Liver (tissue), 9 donors: ENCODE measurements around the gene PDLIM4. TPM values are rescaled to one million over a fixed set of nuclear protein-coding genes. Genes with fewer than 3 reads are reported as not detected.

ENCODE experiments used
- DNase-seq: peaks from one replicate; pipeline ENCODE4 v3.0.0-alpha.2; 2017; ENCODE audit warnings: low spot score
- H3K27ac ChIP-seq, 2 donors: one replicate each; pipeline ENCODE4 v1.7.0; 2013; ENCODE audit warnings: inconsistent platforms in 2 of 2, low read length in 2 of 2, control low read depth in 1 of 2, low read depth in 1 of 2, mild to moderate bottlenecking in 1 of 2
- H3K27me3 ChIP-seq, 4 donors: one replicate each; pipeline versions ENCODE4 v1.6.1 to v1.7.0; 2013; ENCODE audit warnings: low read length in 3 of 4, inconsistent platforms in 1 of 4, mild to moderate bottlenecking in 1 of 4, moderate library complexity in 1 of 4; ENCODE audit not compliant: control insufficient read depth in 4 of 4, insufficient read depth in 4 of 4
- H3K36me3 ChIP-seq, 4 donors: one replicate each; pipeline versions ENCODE4 v1.6.1 to v1.7.0; 2013; ENCODE audit warnings: low read length in 3 of 4, mild to moderate bottlenecking in 3 of 4, low read depth in 1 of 4, moderate library complexity in 1 of 4; ENCODE audit not compliant: control insufficient read depth in 4 of 4, insufficient read depth in 3 of 4
- H3K4me1 ChIP-seq, 4 donors: one replicate each; pipeline versions ENCODE4 v1.6.1 to v1.7.0; 2013; ENCODE audit warnings: low read length in 3 of 4, mild to moderate bottlenecking in 3 of 4, moderate library complexity in 1 of 4; ENCODE audit not compliant: control insufficient read depth in 4 of 4, insufficient read depth in 4 of 4
- H3K4me3 ChIP-seq, 3 donors: one replicate each; pipeline versions ENCODE4 v1.6.1 to v1.7.0; 2013; ENCODE audit warnings: low read length in 3 of 3, control low read depth in 1 of 3, low read depth in 1 of 3, mild to moderate bottlenecking in 1 of 3
- H3K9ac ChIP-seq, 2 donors: one replicate each; pipeline ENCODE4 v1.7.0; 2013; ENCODE audit warnings: low read length in 2 of 2, mild to moderate bottlenecking in 2 of 2, moderate library complexity in 2 of 2, control low read depth in 1 of 2, low read depth in 1 of 2
- H3K9me3 ChIP-seq, 4 donors: one replicate each; pipeline versions ENCODE4 v1.6.1 to v1.7.0; 2013; ENCODE audit warnings: low read length in 3 of 4; ENCODE audit not compliant: control insufficient read depth in 4 of 4
- ATF3 ChIP-seq: IDR thresholded peaks from 2 replicates; pipeline ENCODE4 v1.6.1; 2016; ENCODE audit warnings: antibody characterized with exemption
- CTCF ChIP-seq: fragments of 150-350 bp; IDR thresholded peaks from 2 replicates; pipeline ENCODE4 v1.5.1; 2017; ENCODE audit warnings: improper control_type of control experiment, low read depth, low read length; ENCODE audit not compliant: missing input control
- EGR1 ChIP-seq, 2 donors: IDR thresholded peaks; 2 replicates each; pipeline ENCODE4 v1.6.1; 2016 to 2018; ENCODE audit warnings: antibody characterized with exemption in 2 of 2, low read depth in 2 of 2
- FOXA1 ChIP-seq: IDR thresholded peaks from 2 replicates; pipeline ENCODE4 v1.6.1; 2016; ENCODE audit warnings: antibody characterized with exemption
- FOXA2 ChIP-seq: IDR thresholded peaks from 2 replicates; pipeline ENCODE4 v1.6.1; 2016; ENCODE audit warnings: antibody characterized with exemption
- GABPA ChIP-seq, 2 donors: IDR thresholded peaks in 1 of 2; conservative IDR thresholded peaks in 1 of 2; 2 replicates each; pipeline ENCODE4 v1.6.1; 2016; ENCODE audit warnings: antibody characterized with exemption in 2 of 2, mild to moderate bottlenecking in 1 of 2, moderate library complexity in 1 of 2
- HNF4A ChIP-seq, 2 donors: conservative IDR thresholded peaks; 2 replicates each; pipeline ENCODE4 v1.6.1; 2016; ENCODE audit warnings: antibody characterized with exemption in 2 of 2, mild to moderate bottlenecking in 2 of 2
- HNF4G ChIP-seq: IDR thresholded peaks from 2 replicates; pipeline ENCODE4 v1.6.1; 2016; ENCODE audit warnings: antibody characterized with exemption
- JUND ChIP-seq, 2 donors: IDR thresholded peaks; 2 replicates each; pipeline ENCODE4 v1.6.1; 2016; ENCODE audit warnings: antibody characterized with exemption in 2 of 2
- MAX ChIP-seq: IDR thresholded peaks from 2 replicates; pipeline ENCODE4 v1.6.1; 2016; ENCODE audit warnings: antibody characterized with exemption
- NR2F2 ChIP-seq: IDR thresholded peaks from 2 replicates; pipeline ENCODE4 v1.6.1; 2016; ENCODE audit warnings: antibody characterized with exemption
- RAD21 ChIP-seq, 2 donors: IDR thresholded peaks; 2 replicates each; pipeline ENCODE4 v1.6.1; 2016; ENCODE audit warnings: antibody characterized with exemption in 2 of 2, mild to moderate bottlenecking in 2 of 2
- REST ChIP-seq: IDR thresholded peaks from 2 replicates; pipeline ENCODE4 v1.6.1; 2016; ENCODE audit warnings: antibody characterized with exemption, mild to moderate bottlenecking
- RXRA ChIP-seq, 2 donors: IDR thresholded peaks; 2 replicates each; pipeline ENCODE4 v1.6.1; 2017 to 2018; ENCODE audit warnings: antibody characterized with exemption in 2 of 2, mild to moderate bottlenecking in 1 of 2
- SP1 ChIP-seq: IDR thresholded peaks from 2 replicates; pipeline ENCODE4 v1.6.1; 2018; ENCODE audit warnings: antibody characterized with exemption, mild to moderate bottlenecking
- TAF1 ChIP-seq: conservative IDR thresholded peaks from 2 replicates; pipeline ENCODE4 v1.6.1; 2016; ENCODE audit warnings: antibody characterized with exemption, mild to moderate bottlenecking
- YY1 ChIP-seq: IDR thresholded peaks from 2 replicates; pipeline ENCODE4 v1.6.1; 2016; ENCODE audit warnings: antibody characterized with exemption, mild to moderate bottlenecking
- ZBTB33 ChIP-seq: IDR thresholded peaks from 2 replicates; pipeline ENCODE4 v1.6.1; 2016; ENCODE audit warnings: antibody characterized with exemption
- WGBS: extraction: QIAGEN DNeasy Blood & Tissue Kit; methylation state at CpG from one replicate; pipeline ENCODE4 v1.1.7; 2013; 5-methylcytosine and 5-hydroxymethylcytosine counted together
- polyA plus RNA-seq, 2 donors: library from polyadenylated mRNA; stranded (reverse) in 1 of 2; unstranded in 1 of 2; fragments of 200-250 nt in 1 of 2; fragments of >200 nt in 1 of 2; fragmentation: Nextera tagmentation in 1 of 2; extraction: Ambion mirVana in 1 of 2; gene quantifications; one replicate each; pipeline versions ENCODE4 v1.2.1 to v1.2.3, GENCODE V29; 2013 to 2015
- total RNA-seq, 2 donors: library from RNA; depleted of rRNA; stranded (reverse); fragments of >200 nt; gene quantifications; one replicate each; pipeline ENCODE4 v1.2.3, GENCODE V29; 2014
- donor health status: healthy.
- donor health status: healthy.
- donor health status: healthy.
- donor health status: healthy.
- donor health status: healthy.

The PDLIM4 gene
- total and polyA plus RNA-seq, 4 donors = 0.25 to 0.93 (median 0.65) TPM

GRCh38 chr5:132219289-132219970 lies 38.1 kb upstream of the PDLIM4 start:
- Histone ChIP-seq H3K4me1 (no peaks in the 10 kb centered on the region), H3K36me3 (peaks cover 0 to 3% (median 0%) of the 10 kb centered on the region in 4 donors), H3K9ac (no peak overlapping the region), H3K27ac (no peak overlapping the region), H3K9me3 (no peaks in the 10 kb centered on the region), H3K4me3 (no peak overlapping the region), H3K27me3 (no peaks in the 10 kb centered on the region)
- DNase-seq = no peak
- TF ChIP-seq CTCF (no peak), TAF1 (no peak), EGR1 (IDR thresholded peaks at IDR 0.05; ENCODE audit: low read depth in 2 of 2) (no peak), JUND (IDR thresholded peaks at IDR 0.05) (no peak), FOXA2 (no peak), SP1 (no peak), FOXA1 (no peak), ZBTB33 (no peak), NR2F2 (no peak), YY1 (no peak), MAX (no peak), GABPA (IDR thresholded peaks at IDR 0.05 in 1 of 2, conservative IDR thresholded peaks at IDR 0.05 in 1 of 2) (no peak), ATF3 (no peak), RXRA (IDR thresholded peaks at IDR 0.05) (no peak), REST (no peak), HNF4G (no peak), HNF4A (conservative IDR thresholded peaks at IDR 0.05) (no peak), RAD21 (IDR thresholded peaks at IDR 0.05) (no peak)
- 91% methylated on average over 6 of the region's 6 CpGs for WGBS
